ENCODE measurements around the gene PTPN14.

Gene PTPN14

DNA sequence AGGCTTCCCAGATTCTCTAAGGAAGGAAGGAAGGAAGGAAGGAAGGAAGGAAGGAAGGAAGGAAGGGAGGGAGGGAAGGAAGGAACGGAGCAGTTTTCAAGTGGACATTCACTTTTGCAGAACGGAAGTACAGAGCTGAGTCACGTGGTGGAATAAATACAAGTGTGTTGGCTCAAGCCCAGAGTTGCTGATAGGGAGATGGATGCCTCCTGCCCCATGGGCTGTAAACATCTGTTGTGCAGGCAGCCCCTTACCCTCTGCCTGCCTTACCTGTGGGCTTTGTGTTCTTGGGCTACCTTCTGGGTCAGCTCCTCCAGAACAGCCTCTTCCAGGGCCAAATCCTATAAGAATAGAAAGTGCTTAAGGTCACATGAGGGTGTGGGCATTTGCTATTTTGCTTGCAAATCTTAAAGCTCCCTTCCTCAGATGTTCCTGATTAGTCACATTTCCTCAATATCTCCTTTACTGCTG, 148.8 kb downstream of the PTPN14 start:
- Histone ChIP-seq H2BK12ac (ENCODE audit: low read length) (no peak overlapping the region), H3K4me2 (ENCODE audit: low read length) (no peak overlapping the region), H2BK5ac (ENCODE audit: low read depth, low read length, poor library complexity) (no peak overlapping the region), H3K27ac (ENCODE audit: low read depth, low read length) (no peak overlapping the region), H3K9me3 (ENCODE audit: insufficient read depth, low read depth, low read length) (no peaks in the 10 kb centered on the region), H3K4ac (ENCODE audit: low read depth, low read length) (no peak overlapping the region), H2AFZ (ENCODE audit: insufficient read depth, low read length, poor library complexity) (no peak overlapping the region), H3K23ac (ENCODE audit: low read length) (no peak overlapping the region), H4K91ac (ENCODE audit: low read depth, low read length) (no peak overlapping the region), H3K4me1 (ENCODE audit: control insufficient read depth in 1 of 2, insufficient read depth in 2 of 2, low read length in 2 of 2) (peaks cover 10 to 13% of the 10 kb centered on the region in 2 experiments), H2BK120ac (ENCODE audit: insufficient read depth, low read length, poor library complexity) (no peak overlapping the region), H4K8ac (ENCODE audit: low read depth, low read length) (no peak overlapping the region), H3K79me2 (ENCODE audit: control insufficient read depth, insufficient read depth, low read length, poor library complexity) (peaks cover 4% of the 10 kb centered on the region), H2AK5ac (ENCODE audit: low read length) (no peak overlapping the region), H3K9ac (ENCODE audit: low read length) (no peak overlapping the region), H3K18ac (ENCODE audit: low read length) (no peak overlapping the region), H3K27me3 (ENCODE audit: insufficient read depth, low read length) (no peaks in the 10 kb centered on the region), H4K12ac (ENCODE audit: low read depth, low read length) (no peak overlapping the region), H3K4me3 (ENCODE audit: low read depth, low read length) (no peak overlapping the region), H3K36me3 (ENCODE audit: control insufficient read depth in 1 of 2, insufficient read depth in 2 of 2, low read length in 2 of 2) (peaks cover 11 to 35% of the 10 kb centered on the region in 2 experiments), H3K79me1 (ENCODE audit: low read length) (peaks cover 3% of the 10 kb centered on the region), H3K14ac (ENCODE audit: low read length) (no peak overlapping the region)
- no peak for DNase-seq
- WGBS (ENCODE audit: extremely low coverage, insufficient coverage, insufficient read length): no CpG with 5 or more reads among the region's 3 CpGs

DNA sequence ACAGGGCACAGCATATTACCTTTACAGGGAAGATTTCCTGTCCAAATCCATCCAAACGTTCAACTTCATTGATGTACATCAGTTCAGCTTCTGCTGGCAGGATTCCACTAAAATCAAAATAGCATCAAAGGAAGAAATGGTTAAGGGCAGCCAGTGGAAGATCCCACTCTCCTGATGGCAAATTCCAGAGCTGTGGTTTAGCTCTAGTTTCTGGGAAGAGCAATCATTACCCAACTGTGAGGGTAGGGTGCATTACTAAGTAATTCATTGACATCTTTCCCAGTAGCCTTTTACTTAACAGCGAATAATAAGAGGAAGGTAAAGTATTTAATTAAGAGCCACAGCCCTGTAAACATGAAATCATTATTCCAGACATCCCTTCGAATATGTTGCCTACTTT, 149.7 kb downstream of the PTPN14 start:
- H2AFZ ChIP-seq (ENCODE audit: insufficient read depth, low read length, poor library complexity): no peak overlapping the region
- H3K4ac ChIP-seq (ENCODE audit: low read depth, low read length): no peak overlapping the region
- H2BK12ac ChIP-seq (ENCODE audit: low read length): no peak overlapping the region
- peaks cover 4% of the 10 kb centered on the region for H3K79me2 ChIP-seq (ENCODE audit: control insufficient read depth, insufficient read depth, low read length, poor library complexity)
- H3K9ac ChIP-seq (ENCODE audit: low read length): no peak overlapping the region
- no peak overlapping the region for H3K4me3 ChIP-seq (ENCODE audit: low read depth, low read length)
- H3K9me3 ChIP-seq (ENCODE audit: insufficient read depth, low read depth, low read length): no peaks in the 10 kb centered on the region
- H3K79me1 ChIP-seq (ENCODE audit: low read length): peaks cover 3% of the 10 kb centered on the region
- H3K36me3 ChIP-seq (ENCODE audit: control insufficient read depth in 1 of 2, insufficient read depth in 2 of 2, low read length in 2 of 2): peaks cover 11 to 38% of the 10 kb centered on the region in 2 experiments
- no peak overlapping the region for H2AK5ac ChIP-seq (ENCODE audit: low read length)
- no peak for DNase-seq
- peaks cover 10 to 13% of the 10 kb centered on the region in 2 experiments for H3K4me1 ChIP-seq (ENCODE audit: control insufficient read depth in 1 of 2, insufficient read depth in 2 of 2, low read length in 2 of 2)
- no peak overlapping the region for H2BK120ac ChIP-seq (ENCODE audit: insufficient read depth, low read length, poor library complexity)
- no peak overlapping the region for H3K4me2 ChIP-seq (ENCODE audit: low read length)
- no peak overlapping the region for H4K12ac ChIP-seq (ENCODE audit: low read depth, low read length)
- no peak overlapping the region for H3K23ac ChIP-seq (ENCODE audit: low read length)
- H4K91ac ChIP-seq (ENCODE audit: low read depth, low read length): no peak overlapping the region
- no peak overlapping the region for H3K18ac ChIP-seq (ENCODE audit: low read length)
- H3K27ac ChIP-seq (ENCODE audit: low read depth, low read length): no peak overlapping the region
- H3K27me3 ChIP-seq (ENCODE audit: insufficient read depth, low read length): no peaks in the 10 kb centered on the region
- WGBS (ENCODE audit: extremely low coverage, insufficient coverage, insufficient read length): no CpG with 5 or more reads among the region's 3 CpGs
- no peak overlapping the region for H3K14ac ChIP-seq (ENCODE audit: low read length)
- H4K8ac ChIP-seq (ENCODE audit: low read depth, low read length): no peak overlapping the region
- no peak overlapping the region for H2BK5ac ChIP-seq (ENCODE audit: low read depth, low read length, poor library complexity)

DNA sequence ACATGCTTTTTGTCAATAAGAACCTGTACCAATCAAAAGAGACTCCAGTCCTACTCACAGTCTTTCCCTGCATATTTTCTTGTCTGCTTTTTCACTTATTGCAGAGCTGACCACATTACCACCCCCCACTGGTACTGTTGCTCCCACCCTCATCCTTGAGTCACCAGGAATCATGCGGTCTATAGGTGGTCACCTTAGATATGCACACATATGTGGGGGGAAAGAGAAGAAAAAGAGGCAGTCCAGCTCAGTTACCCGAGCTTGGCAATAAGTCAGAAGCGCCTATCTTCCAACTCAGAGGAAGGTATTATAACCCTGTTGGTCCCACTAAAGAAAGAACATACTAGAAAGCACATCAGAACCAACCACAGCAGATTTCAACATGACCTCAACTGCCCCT, 151.3 kb downstream of the PTPN14 start:
- no CpG with 5 or more reads among the region's 3 CpGs for WGBS (ENCODE audit: extremely low coverage, insufficient coverage, insufficient read length)
- no peak overlapping the region for H2AK5ac ChIP-seq (ENCODE audit: low read length)

DNA sequence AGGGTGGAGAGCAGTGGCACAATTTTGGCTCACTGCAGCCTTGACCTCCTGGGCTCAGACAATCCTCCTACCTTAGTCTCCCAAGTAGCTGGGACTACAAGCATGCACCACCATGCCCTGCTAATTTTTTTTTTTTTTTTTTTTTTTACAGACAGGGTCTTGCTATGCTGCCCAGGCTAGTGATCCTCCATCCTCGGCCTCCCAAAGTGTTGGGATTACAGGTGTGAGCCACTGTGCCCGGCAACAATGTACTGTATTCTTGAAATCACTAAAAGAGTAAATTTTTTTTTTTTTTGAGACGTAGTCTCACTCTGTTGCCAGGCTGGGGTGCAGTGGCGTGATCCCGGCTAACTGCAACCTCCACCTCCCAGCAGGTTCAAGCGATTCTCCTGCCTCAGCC, 152.9 kb downstream of the PTPN14 start:
- no peak overlapping the region for H3K9ac ChIP-seq (ENCODE audit: low read length)
- H3K27me3 ChIP-seq (ENCODE audit: insufficient read depth, low read length): no peaks in the 10 kb centered on the region
- no peak overlapping the region for H3K23ac ChIP-seq (ENCODE audit: low read length)
- no CpG with 5 or more reads among the region's 6 CpGs for WGBS (ENCODE audit: extremely low coverage, insufficient coverage, insufficient read length)
- H4K8ac ChIP-seq (ENCODE audit: low read depth, low read length): no peak overlapping the region
- no peak overlapping the region for H2BK120ac ChIP-seq (ENCODE audit: insufficient read depth, low read length, poor library complexity)
- no peak overlapping the region for H3K18ac ChIP-seq (ENCODE audit: low read length)
- DNase-seq: no peak
- H4K91ac ChIP-seq (ENCODE audit: low read depth, low read length): no peak overlapping the region
- no peak overlapping the region for H3K27ac ChIP-seq (ENCODE audit: low read depth, low read length)
- no peak overlapping the region for H2AFZ ChIP-seq (ENCODE audit: insufficient read depth, low read length, poor library complexity)
- no peak overlapping the region for H2BK5ac ChIP-seq (ENCODE audit: low read depth, low read length, poor library complexity)
- H3K79me1 ChIP-seq (ENCODE audit: low read length): no peaks in the 10 kb centered on the region
- H3K9me3 ChIP-seq (ENCODE audit: insufficient read depth, low read depth, low read length): no peaks in the 10 kb centered on the region
- H3K79me2 ChIP-seq (ENCODE audit: control insufficient read depth, insufficient read depth, low read length, poor library complexity): no peaks in the 10 kb centered on the region
- no peak overlapping the region for H2BK12ac ChIP-seq (ENCODE audit: low read length)
- H3K4me2 ChIP-seq (ENCODE audit: low read length): no peak overlapping the region
- no peak overlapping the region for H4K12ac ChIP-seq (ENCODE audit: low read depth, low read length)
- peaks cover 14 to 46% of the 10 kb centered on the region in 2 experiments for H3K36me3 ChIP-seq (ENCODE audit: control insufficient read depth in 1 of 2, insufficient read depth in 2 of 2, low read length in 2 of 2)
- no peak overlapping the region for H3K14ac ChIP-seq (ENCODE audit: low read length)
- peaks cover 0 to 2% of the 10 kb centered on the region in 2 experiments for H3K4me1 ChIP-seq (ENCODE audit: control insufficient read depth in 1 of 2, insufficient read depth in 2 of 2, low read length in 2 of 2)
- H3K4ac ChIP-seq (ENCODE audit: low read depth, low read length): no peak overlapping the region
- no peak overlapping the region for H2AK5ac ChIP-seq (ENCODE audit: low read length)
- no peak overlapping the region for H3K4me3 ChIP-seq (ENCODE audit: low read depth, low read length)

More for the DNA sequence above, 151.3 kb downstream of the PTPN14 start:
- Histone ChIP-seq H3K4me3 (ENCODE audit: low read depth, low read length) (no peak overlapping the region), H3K79me2 (ENCODE audit: control insufficient read depth, insufficient read depth, low read length, poor library complexity) (peaks cover 4% of the 10 kb centered on the region), H3K27me3 (ENCODE audit: insufficient read depth, low read length) (no peaks in the 10 kb centered on the region), H3K23ac (ENCODE audit: low read length) (no peak overlapping the region), H3K18ac (ENCODE audit: low read length) (no peak overlapping the region), H3K4ac (ENCODE audit: low read depth, low read length) (no peak overlapping the region), H4K91ac (ENCODE audit: low read depth, low read length) (no peak overlapping the region), H3K14ac (ENCODE audit: low read length) (no peak overlapping the region), H3K79me1 (ENCODE audit: low read length) (peaks cover 3% of the 10 kb centered on the region), H3K36me3 (ENCODE audit: control insufficient read depth in 1 of 2, insufficient read depth in 2 of 2, low read length in 2 of 2) (peaks cover 14 to 41% of the 10 kb centered on the region in 2 experiments), H4K8ac (ENCODE audit: low read depth, low read length) (no peak overlapping the region), H2BK120ac (ENCODE audit: insufficient read depth, low read length, poor library complexity) (no peak overlapping the region), H3K9me3 (ENCODE audit: insufficient read depth, low read depth, low read length) (no peaks in the 10 kb centered on the region), H3K9ac (ENCODE audit: low read length) (no peak overlapping the region), H3K4me2 (ENCODE audit: low read length) (no peak overlapping the region), H2AFZ (ENCODE audit: insufficient read depth, low read length, poor library complexity) (no peak overlapping the region), H2BK12ac (ENCODE audit: low read length) (no peak overlapping the region), H4K12ac (ENCODE audit: low read depth, low read length) (no peak overlapping the region), H3K4me1 (ENCODE audit: control insufficient read depth in 1 of 2, insufficient read depth in 2 of 2, low read length in 2 of 2) (peaks cover 7 to 12% of the 10 kb centered on the region in 2 experiments), H2BK5ac (ENCODE audit: low read depth, low read length, poor library complexity) (no peak overlapping the region), H3K27ac (ENCODE audit: low read depth, low read length) (no peak overlapping the region)
- DNase-seq: no peak
